Trophoblast cell (in vitro differentiated cells and primary cell): ENCODE measurements around the gene ACTR5.

Experiments used
- DNase-seq, 2 donors: peaks; one replicate each; pipeline ENCODE4 v3.0.0-alpha.2; 2016
- H2AFZ ChIP-seq: 2 replicates; pipeline ENCODE4 v1.6.1; 2013; ENCODE audit warnings: low read length, moderate library complexity, mild to moderate bottlenecking; ENCODE audit not compliant: insufficient read depth, poor library complexity
- H2AK5ac ChIP-seq: 2 replicates; pipeline ENCODE4 v1.6.1; 2013; ENCODE audit warnings: mild to moderate bottlenecking, low read length
- H2BK120ac ChIP-seq: 2 replicates; pipeline ENCODE4 v1.6.1; 2013; ENCODE audit warnings: low read length, mild to moderate bottlenecking, moderate library complexity; ENCODE audit not compliant: insufficient read depth, poor library complexity
- H2BK12ac ChIP-seq: 2 replicates; pipeline ENCODE4 v1.6.1; 2013; ENCODE audit warnings: mild to moderate bottlenecking, low read length, moderate library complexity
- H2BK5ac ChIP-seq: 2 replicates; pipeline ENCODE4 v1.6.1; 2013; ENCODE audit warnings: low read length, low read depth, moderate library complexity, mild to moderate bottlenecking; ENCODE audit not compliant: poor library complexity
- H3K14ac ChIP-seq: 2 replicates; pipeline ENCODE4 v1.6.1; 2013; ENCODE audit warnings: mild to moderate bottlenecking, low read length
- H3K18ac ChIP-seq: 2 replicates; pipeline ENCODE4 v1.6.1; 2013; ENCODE audit warnings: mild to moderate bottlenecking, low read length
- H3K23ac ChIP-seq: 2 replicates; pipeline ENCODE4 v1.6.1; 2013; ENCODE audit warnings: low read length
- H3K27ac ChIP-seq: 2 replicates; pipeline ENCODE4 v1.5.1; 2013; ENCODE audit warnings: low read depth, mild to moderate bottlenecking, inconsistent platforms, low read length, moderate library complexity
- H3K27me3 ChIP-seq: 2 replicates; pipeline ENCODE4 v1.6.1; 2013; ENCODE audit warnings: inconsistent platforms, mild to moderate bottlenecking, low read length, moderate library complexity; ENCODE audit not compliant: insufficient read depth
- H3K36me3 ChIP-seq, 2 experiments: 1 replicate in 1 of 2; 2 replicates in 1 of 2; pipeline ENCODE4 v1.6.1; 2013; ENCODE audit warnings: low read length in 2 of 2, mild to moderate bottlenecking in 2 of 2, moderate library complexity in 1 of 2; ENCODE audit not compliant: insufficient read depth in 2 of 2, control insufficient read depth in 1 of 2
- H3K4ac ChIP-seq: 2 replicates; pipeline ENCODE4 v1.6.1; 2013; ENCODE audit warnings: low read depth, mild to moderate bottlenecking, low read length, moderate library complexity
- H3K4me1 ChIP-seq, 2 experiments: 1 replicate in 1 of 2; 2 replicates in 1 of 2; pipeline ENCODE4 v1.6.1; 2013; ENCODE audit warnings: low read length in 2 of 2, mild to moderate bottlenecking in 2 of 2, moderate library complexity in 1 of 2; ENCODE audit not compliant: insufficient read depth in 2 of 2, control insufficient read depth in 1 of 2
- H3K4me2 ChIP-seq: 2 replicates; pipeline ENCODE4 v1.6.1; 2013; ENCODE audit warnings: inconsistent platforms, mild to moderate bottlenecking, low read length, moderate library complexity
- H3K4me3 ChIP-seq: 2 replicates; pipeline ENCODE4 v1.5.1; 2013; ENCODE audit warnings: mild to moderate bottlenecking, low read depth, low read length, inconsistent platforms
- H3K79me1 ChIP-seq: one replicate; pipeline ENCODE4 v1.6.1; 2013; ENCODE audit warnings: low read length
- H3K79me2 ChIP-seq: 2 replicates; pipeline ENCODE4 v1.6.1; 2013; ENCODE audit warnings: low read length, mild to moderate bottlenecking; ENCODE audit not compliant: control insufficient read depth, insufficient read depth, poor library complexity
- H3K9ac ChIP-seq: 2 replicates; pipeline ENCODE4 v1.6.1; 2013; ENCODE audit warnings: mild to moderate bottlenecking, low read length
- H3K9me3 ChIP-seq: 2 replicates; pipeline ENCODE4 v1.6.1; 2013; ENCODE audit warnings: low read depth, mild to moderate bottlenecking, control low read depth, inconsistent platforms, low read length; ENCODE audit not compliant: insufficient read depth
- H4K12ac ChIP-seq: 2 replicates; pipeline ENCODE4 v1.6.1; 2013; ENCODE audit warnings: low read depth, mild to moderate bottlenecking, low read length, moderate library complexity
- H4K8ac ChIP-seq: 2 replicates; pipeline ENCODE4 v1.6.1; 2013; ENCODE audit warnings: low read depth, mild to moderate bottlenecking, low read length, moderate library complexity
- H4K91ac ChIP-seq: one replicate; pipeline ENCODE4 v1.6.1; 2013; ENCODE audit warnings: low read depth, mild to moderate bottlenecking, low read length, moderate library complexity
- WGBS: extraction: QIAGEN DNeasy Blood & Tissue Kit; methylation state at CpG from one replicate; pipeline ENCODE4 v1.1.7; 2013; ENCODE audit warnings: missing lambda C conversion rate; ENCODE audit not compliant: insufficient read length, insufficient coverage; ENCODE audit errors: extremely low coverage; 5-methylcytosine and 5-hydroxymethylcytosine counted together

Gene ACTR5

GRCh38 chr20:38730167-38730988, 17.9 kb upstream of the ACTR5 start:
- no peak overlapping the region for H3K18ac ChIP-seq
- H3K4me3 ChIP-seq = no peak overlapping the region
- peaks cover 22% of the 10 kb centered on the region for H3K9me3 ChIP-seq
- no CpG with 5 or more reads among the region's 41 CpGs for WGBS
- no peak overlapping the region for H3K9ac ChIP-seq
- no peak overlapping the region for H4K8ac ChIP-seq
- no peak overlapping the region for H3K14ac ChIP-seq
- H2BK12ac ChIP-seq = no peak overlapping the region
- H3K27me3 ChIP-seq = peaks cover 56% of the 10 kb centered on the region
- no peak overlapping the region for H2AK5ac ChIP-seq
- H3K4me1 ChIP-seq = peaks cover 5 to 8% of the 10 kb centered on the region in 2 experiments
- no peak overlapping the region for H3K27ac ChIP-seq
- no peak overlapping the region for H3K23ac ChIP-seq
- peak overlapping the region; percentile 71 for H3K4me2 ChIP-seq
- no peak overlapping the region for H3K4ac ChIP-seq
- H2BK5ac ChIP-seq = no peak overlapping the region
- no peaks in the 10 kb centered on the region for H3K36me3 ChIP-seq
- no peak for DNase-seq
- H3K79me1 ChIP-seq = no peaks in the 10 kb centered on the region
- H3K79me2 ChIP-seq = no peaks in the 10 kb centered on the region
- no peak overlapping the region for H4K12ac ChIP-seq
- H2AFZ ChIP-seq = no peak overlapping the region
- no peak overlapping the region for H4K91ac ChIP-seq
- no peak overlapping the region for H2BK120ac ChIP-seq

DNA sequence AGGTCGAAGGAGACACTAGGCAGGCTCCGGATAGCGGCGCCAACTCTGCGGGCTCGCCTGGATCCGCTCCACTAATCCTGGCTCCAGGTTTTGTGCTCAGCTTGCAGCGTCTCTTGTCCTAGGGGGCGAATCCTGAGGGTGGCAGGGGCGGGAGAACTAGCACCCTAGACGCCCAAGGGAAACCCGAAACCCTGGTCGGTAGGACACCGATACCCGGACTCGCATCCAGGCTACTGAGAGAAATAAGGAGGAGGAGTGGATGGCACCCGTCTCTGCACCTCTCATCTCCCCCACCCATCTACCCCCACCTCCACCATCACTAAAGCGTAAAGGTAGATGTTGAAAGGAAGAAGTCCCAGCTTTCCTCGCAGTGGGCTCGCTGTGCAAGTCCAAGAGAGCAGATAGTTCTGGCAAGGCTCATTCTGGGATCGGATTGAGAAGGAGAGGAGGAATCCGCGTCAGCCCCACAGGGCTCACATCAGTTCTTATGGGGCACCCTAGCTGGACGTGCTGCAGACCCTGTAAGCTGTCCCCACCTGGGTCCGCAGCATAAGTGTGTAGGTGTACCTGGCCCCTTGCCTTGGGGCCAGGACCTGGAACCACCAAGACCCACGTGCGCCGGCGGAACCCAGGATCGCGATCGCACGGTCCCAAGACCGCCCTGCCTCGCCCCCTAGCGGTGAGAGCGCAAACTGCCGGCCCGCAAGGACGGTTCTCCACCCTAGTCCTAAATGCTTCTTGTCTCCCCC, 17.1 kb upstream of the ACTR5 start:
- Histone ChIP-seq H3K79me2 (no peaks in the 10 kb centered on the region), H3K4me1 (peaks cover 5 to 8% of the 10 kb centered on the region in 2 experiments), H3K23ac (no peak overlapping the region), H2AFZ (no peak overlapping the region), H3K18ac (no peak overlapping the region), H4K91ac (no peak overlapping the region), H3K27ac (no peak overlapping the region), H4K12ac (no peak overlapping the region), H3K27me3 (peaks cover 48% of the 10 kb centered on the region), H2BK12ac (no peak overlapping the region), H3K4me2 (peak overlapping the region; percentile 71), H2AK5ac (no peak overlapping the region), H3K9ac (no peak overlapping the region), H3K9me3 (peaks cover 19% of the 10 kb centered on the region), H2BK5ac (no peak overlapping the region), H3K36me3 (no peaks in the 10 kb centered on the region), H2BK120ac (no peak overlapping the region), H3K14ac (no peak overlapping the region), H3K4ac (no peak overlapping the region), H3K4me3 (peak overlapping the region; percentile 18), H3K79me1 (no peaks in the 10 kb centered on the region), H4K8ac (no peak overlapping the region)
- no CpG with 5 or more reads among the region's 40 CpGs for WGBS
- peak; percentile 30 to 75 for DNase-seq

- Histone ChIP-seq H3K4me1 (peaks cover 5 to 8% of the 10 kb centered on the region in 2 experiments), H3K9me3 (peaks cover 19% of the 10 kb centered on the region), H3K27me3 (peaks cover 43% of the 10 kb centered on the region), H3K79me2 (no peaks in the 10 kb centered on the region), H2BK12ac (no peak overlapping the region), H3K4ac (no peak overlapping the region), H3K9ac (peak overlapping the region; percentile 16), H3K4me2 (no peak overlapping the region), H4K8ac (no peak overlapping the region), H4K12ac (no peak overlapping the region), H2BK120ac (no peak overlapping the region), H2BK5ac (no peak overlapping the region), H2AK5ac (no peak overlapping the region), H4K91ac (no peak overlapping the region), H3K18ac (no peak overlapping the region), H3K4me3 (no peak overlapping the region), H3K27ac (no peak overlapping the region), H3K23ac (no peak overlapping the region), H3K36me3 (no peaks in the 10 kb centered on the region), H3K79me1 (no peaks in the 10 kb centered on the region), H3K14ac (no peak overlapping the region), H2AFZ (no peak overlapping the region)
- WGBS = no CpG with 5 or more reads among the region's 1 CpG
- DNase-seq = no peak
These were observed 16.5 kb upstream of the ACTR5 start for GRCh38 chr20:38731738-38732113.

DNA sequence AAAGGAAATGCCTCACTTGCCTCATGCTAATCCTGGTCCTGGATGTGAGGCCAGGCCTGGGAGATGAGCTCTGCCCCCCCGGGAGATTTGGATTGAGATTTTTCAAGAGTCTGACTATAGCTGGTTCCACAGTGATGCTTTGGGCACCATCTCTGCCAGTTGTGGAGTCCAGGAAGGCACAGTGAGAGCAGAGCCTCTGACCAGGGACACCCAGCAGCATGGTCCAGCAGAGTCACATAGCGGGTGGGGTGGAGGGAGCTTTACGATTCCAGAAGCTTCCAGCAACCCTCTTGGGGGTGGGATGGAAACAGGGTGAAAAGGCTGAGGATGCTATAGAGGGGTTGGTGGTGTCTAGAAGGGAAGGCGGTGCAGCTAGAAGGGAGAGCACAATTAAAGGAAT, 15.3 kb upstream of the ACTR5 start:
- H3K9ac ChIP-seq = no peak overlapping the region
- H3K4me2 ChIP-seq = no peak overlapping the region
- no peak overlapping the region for H3K14ac ChIP-seq
- H3K27ac ChIP-seq = no peak overlapping the region
- DNase-seq = no peak
- no peaks in the 10 kb centered on the region for H3K79me1 ChIP-seq
- no peak overlapping the region for H2AK5ac ChIP-seq
- peaks cover 12% of the 10 kb centered on the region for H3K9me3 ChIP-seq
- H3K4me1 ChIP-seq = peaks cover 5 to 7% of the 10 kb centered on the region in 2 experiments
- peaks cover 30% of the 10 kb centered on the region for H3K27me3 ChIP-seq
- no peak overlapping the region for H2BK5ac ChIP-seq
- H3K4me3 ChIP-seq = no peak overlapping the region
- H4K8ac ChIP-seq = no peak overlapping the region
- H2AFZ ChIP-seq = no peak overlapping the region
- H3K36me3 ChIP-seq = no peaks in the 10 kb centered on the region
- H2BK12ac ChIP-seq = no peak overlapping the region
- H4K12ac ChIP-seq = no peak overlapping the region
- no peak overlapping the region for H3K23ac ChIP-seq
- no peak overlapping the region for H2BK120ac ChIP-seq
- no CpG with 5 or more reads among the region's 4 CpGs for WGBS
- no peak overlapping the region for H4K91ac ChIP-seq
- H3K79me2 ChIP-seq = no peaks in the 10 kb centered on the region
- H3K18ac ChIP-seq = no peak overlapping the region
- no peak overlapping the region for H3K4ac ChIP-seq
